Mesothelial cell of epicardium (in vitro differentiated cells): Measurements from ENCODE around the gene CSMD2. TPM values are rescaled to one million over a fixed set of nuclear protein-coding genes. Genes with fewer than 3 reads are reported as not detected.

Source experiments
- DNase-seq, 2 experiments: peaks; one replicate each; pipeline ENCODE4 v3.0.0; 2021; ENCODE audit warnings: low spot score in 2 of 2; ENCODE audit not compliant: unreplicated experiment in 2 of 2
- H3K27ac Mint-ChIP-seq: 2 replicates; pipeline ENCODE4 v1.8.0; 2021; ENCODE audit warnings: mixed read lengths
- H3K27me3 Mint-ChIP-seq: 2 replicates; pipeline ENCODE4 v1.8.0; 2021; ENCODE audit warnings: low read depth, mixed read lengths
- H3K36me3 Mint-ChIP-seq: 2 replicates; pipeline ENCODE4 v1.8.0; 2021; ENCODE audit warnings: mixed read lengths
- H3K4me1 Mint-ChIP-seq: 2 replicates; pipeline ENCODE4 v1.8.0; 2021; ENCODE audit warnings: mixed read lengths
- H3K4me3 Mint-ChIP-seq: 2 replicates; pipeline ENCODE4 v1.8.0; 2021; ENCODE audit warnings: mild to moderate bottlenecking, moderate library complexity, mixed read lengths
- H3K9me3 Mint-ChIP-seq: 2 replicates; pipeline ENCODE4 v1.8.0; 2021; ENCODE audit warnings: mixed read lengths
- CTCF ChIP-seq: fragments of 200-600 bp; sonication (generic); IDR thresholded peaks from one replicate; pipeline ENCODE4 v1.5.0; 2021; ENCODE audit warnings: antibody characterized with exemption; ENCODE audit not compliant: unreplicated experiment
- total RNA-seq: library from RNA; stranded (reverse); gene quantifications from 3 replicates; pipeline ENCODE4 v1.2.1, GENCODE V29; 2021

Gene CSMD2
- total RNA-seq, 1 donor from 2014 or later, result 1.9 TPM

DNA sequence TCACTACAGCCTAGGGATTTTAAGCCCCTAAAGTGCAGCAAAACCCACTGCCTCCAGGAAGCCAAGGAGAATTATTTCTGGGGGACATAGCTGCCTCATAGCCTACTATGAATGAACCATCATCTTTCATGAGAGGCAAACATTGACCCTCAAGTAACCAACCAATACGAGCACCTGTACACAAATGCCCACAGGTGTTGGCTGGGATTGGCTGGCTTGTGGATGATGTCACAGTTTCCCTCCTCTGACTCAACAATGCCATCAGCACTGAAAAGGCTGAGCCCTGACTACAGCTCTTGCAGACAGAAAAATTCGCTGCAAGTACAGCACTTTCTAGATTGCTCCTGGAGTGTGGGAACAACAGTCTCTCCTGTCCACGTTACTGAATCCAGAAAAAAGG lies 301.3 kb downstream of the CSMD2 start, which contains the start of gene HMGB4:
TSS of gene HMGB4 (plus strand) at position 301 of the 400 bp plus-strand sequence. CDS start 113 bp downstream, outside the sequence.
- no peak within 1 kb of the TSS for H3K27ac Mint-ChIP-seq
- H3K27me3 Mint-ChIP-seq, result peaks cover 40% of the 10 kb centered on the region
- no peak for DNase-seq
- no peak for TF ChIP-seq CTCF
- H3K36me3 Mint-ChIP-seq, result no peaks in the 10 kb centered on the region
- no peaks in the 10 kb centered on the region for H3K4me1 Mint-ChIP-seq
- no peaks in the 10 kb centered on the region for H3K9me3 Mint-ChIP-seq
- no peak within 1 kb of the TSS for H3K4me3 Mint-ChIP-seq

GRCh38 chr1:33860671-33861070 lies 304.4 kb downstream of the CSMD2 start:
- no peak overlapping the region for H3K27ac Mint-ChIP-seq
- H3K36me3 Mint-ChIP-seq, result no peaks in the 10 kb centered on the region
- no peak for TF ChIP-seq CTCF
- DNase-seq, result no peak
- no peaks in the 10 kb centered on the region for H3K9me3 Mint-ChIP-seq
- peaks cover 41% of the 10 kb centered on the region for H3K27me3 Mint-ChIP-seq
- no peak overlapping the region for H3K4me3 Mint-ChIP-seq
- no peaks in the 10 kb centered on the region for H3K4me1 Mint-ChIP-seq

DNA sequence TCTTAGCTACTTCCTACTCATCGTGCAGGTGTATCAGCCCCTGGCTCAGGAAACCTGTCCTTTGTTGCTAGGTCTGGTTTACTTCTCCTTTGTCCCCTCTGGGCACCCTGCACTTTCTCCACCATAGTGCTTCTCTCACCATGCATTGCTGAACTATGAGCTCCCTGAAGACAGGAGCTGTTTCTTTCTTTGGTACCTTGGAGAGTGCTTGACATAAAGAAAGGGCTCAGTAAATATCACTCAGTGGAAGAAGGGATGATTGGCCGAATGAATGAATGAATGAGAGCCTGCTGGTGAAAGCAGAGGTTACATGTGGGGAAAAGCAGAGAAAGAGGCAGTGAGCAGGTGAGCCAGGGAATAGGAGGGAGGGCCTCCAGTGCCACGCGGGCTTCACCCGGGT lies 310.9 kb downstream of the CSMD2 start:
- H3K27me3 Mint-ChIP-seq, result peaks cover 48% of the 10 kb centered on the region
- no peak for TF ChIP-seq CTCF
- H3K9me3 Mint-ChIP-seq, result no peaks in the 10 kb centered on the region
- H3K4me1 Mint-ChIP-seq, result peaks cover under 1% of the 10 kb centered on the region
- no peak overlapping the region for H3K4me3 Mint-ChIP-seq
- no peak for DNase-seq
- no peaks in the 10 kb centered on the region for H3K36me3 Mint-ChIP-seq
- H3K27ac Mint-ChIP-seq, result no peak overlapping the region

- H3K4me3 Mint-ChIP-seq, result no peak overlapping the region
- no peak for DNase-seq
- H3K27me3 Mint-ChIP-seq, result peaks cover 45% of the 10 kb centered on the region
- H3K27ac Mint-ChIP-seq, result no peak overlapping the region
- H3K4me1 Mint-ChIP-seq, result peaks cover 3% of the 10 kb centered on the region
- no peak for TF ChIP-seq CTCF
- no peaks in the 10 kb centered on the region for H3K9me3 Mint-ChIP-seq
- H3K36me3 Mint-ChIP-seq, result no peaks in the 10 kb centered on the region
Observed at GRCh38 chr1:33853431-33853830, 311.6 kb downstream of the CSMD2 start.

DNA sequence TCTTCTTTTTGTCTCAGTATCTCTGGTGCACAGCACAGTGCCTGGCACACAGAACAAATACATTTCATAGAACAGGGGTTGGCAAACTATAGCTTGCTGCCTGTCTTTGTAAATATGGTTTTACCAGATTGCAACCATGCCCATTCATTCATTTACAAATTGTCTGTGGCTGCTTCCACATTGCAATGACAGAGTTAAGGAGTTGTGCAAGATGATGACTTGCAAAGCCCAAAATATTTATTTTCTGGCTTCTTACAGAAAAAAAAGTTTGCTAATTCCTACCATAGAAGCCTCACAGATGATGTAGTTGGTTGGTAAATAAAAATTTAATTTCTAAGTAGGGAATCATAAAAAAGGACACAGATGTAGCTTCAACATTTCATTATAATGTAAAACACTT lies 312.3 kb downstream of the CSMD2 start:
- H3K9me3 Mint-ChIP-seq, result no peaks in the 10 kb centered on the region
- no peaks in the 10 kb centered on the region for H3K36me3 Mint-ChIP-seq
- H3K27me3 Mint-ChIP-seq, result peaks cover 40% of the 10 kb centered on the region
- H3K27ac Mint-ChIP-seq, result no peak overlapping the region
- no peak for TF ChIP-seq CTCF
- H3K4me1 Mint-ChIP-seq, result peaks cover 3% of the 10 kb centered on the region
- H3K4me3 Mint-ChIP-seq, result no peak overlapping the region
- DNase-seq, result no peak

DNA sequence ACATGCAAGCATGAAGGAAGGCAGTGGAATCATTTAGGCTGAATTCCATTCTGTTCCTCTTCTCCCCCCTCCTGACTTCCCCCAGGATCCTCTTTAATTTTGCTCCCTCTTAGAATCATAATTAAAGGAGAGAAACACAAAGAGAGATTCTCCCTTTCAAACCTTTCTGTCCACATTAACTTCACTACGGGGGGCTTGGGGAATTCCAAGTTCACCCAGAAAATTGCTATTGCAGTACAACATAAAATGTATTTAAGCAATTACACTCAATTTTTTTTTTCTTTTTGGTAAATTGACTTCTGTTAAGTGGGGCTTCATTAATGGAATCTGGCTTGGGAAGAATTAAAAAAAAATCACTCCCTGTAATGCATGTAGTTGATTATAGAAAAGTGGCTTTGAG lies 314.5 kb downstream of the CSMD2 start:
- no peak for TF ChIP-seq CTCF
- peaks cover 39% of the 10 kb centered on the region for H3K27me3 Mint-ChIP-seq
- no peak for DNase-seq
- no peak overlapping the region for H3K27ac Mint-ChIP-seq
- no peaks in the 10 kb centered on the region for H3K9me3 Mint-ChIP-seq
- no peak overlapping the region for H3K4me3 Mint-ChIP-seq
- H3K4me1 Mint-ChIP-seq, result peaks cover 9% of the 10 kb centered on the region
- H3K36me3 Mint-ChIP-seq, result no peaks in the 10 kb centered on the region
